Right lobe of liver (tissue), 6 donors: Measurements from ENCODE around the gene PKN3. TPM values are rescaled to one million over a fixed set of nuclear protein-coding genes. Genes with fewer than 3 reads are reported as not detected.

Experiments
- ATAC-seq, 4 donors: fragments of 200-7000 bp; cut with Tn5 transposase; one replicate each; pipeline ENCODE4 v1.9.1; 2020; ENCODE audit warnings: mild to moderate bottlenecking in 4 of 4, moderate library complexity in 4 of 4
- DNase-seq, 3 donors: peaks; one replicate each; pipeline ENCODE4 v3.0.0-alpha.2; 2020
- H3K27ac ChIP-seq, 3 donors: fragments of 200-600 bp; one replicate each; pipeline ENCODE4 v1.8.0; 2022
- H3K27me3 ChIP-seq, 2 donors: fragments of 200-600 bp; one replicate each; pipeline ENCODE4 v1.8.0; 2022
- H3K36me3 ChIP-seq, 4 donors: fragments of 200-600 bp; sonication (generic) in 1 of 4; one replicate each; pipeline versions ENCODE4 v1.5.1 to v1.8.0; 2017 to 2022; ENCODE audit warnings: control low read depth in 1 of 4
- H3K4me1 ChIP-seq, 4 donors: fragments of 200-600 bp; sonication (generic) in 1 of 4; one replicate each; pipeline versions ENCODE4 v1.5.1 to v1.8.0; 2017 to 2022; ENCODE audit warnings: control low read depth in 1 of 4
- H3K4me3 ChIP-seq, 3 donors: fragments of 200-600 bp; one replicate each; pipeline ENCODE4 v1.8.0; 2022
- H3K9me3 ChIP-seq, 4 donors: fragments of 200-600 bp; sonication (generic) in 1 of 4; one replicate each; pipeline versions ENCODE4 v1.5.1 to v1.8.0; 2017 to 2022; ENCODE audit warnings: control low read depth in 1 of 4
- CTCF ChIP-seq, 4 donors: fragments of 200-600 bp in 3 of 4; fragments of 450-650 bp in 1 of 4; IDR thresholded peaks; one replicate each; pipeline versions ENCODE4 v1.5.1 to v1.8.0; 2016 to 2022; ENCODE audit warnings: antibody characterized with exemption in 4 of 4, mild to moderate bottlenecking in 2 of 4
- POLR2A ChIP-seq: fragments of 450-650 bp; IDR thresholded peaks from one replicate; pipeline ENCODE4 v1.6.1; 2017; ENCODE audit warnings: antibody characterized with exemption, mild to moderate bottlenecking
- WGBS: methylation state at CpG from one replicate; pipeline ENCODE4 v1.1.6; 2018; ENCODE audit warnings: low coverage, low lambda C conversion rate; ENCODE audit not compliant: insufficient coverage; ENCODE audit errors: missing lambda C conversion rate; 5-methylcytosine and 5-hydroxymethylcytosine counted together
- intact Hi-C, 2 donors: fragments of 100-400 bp; cut with DNase I; formaldehyde crosslinking; loops; one replicate each; pipeline versions ENCODE4 v1.11.2 to v1.14.1; 2022
- total RNA-seq, 6 experiments: library from RNA; depleted of rRNA in 2 of 6; stranded (reverse); fragments of >200 nt in 2 of 6; fragmentation: NEBNext Ultra II Directional in 3 of 6; extraction: Animal tissue kit (Norgen Biotek cat#: 25700) in 3 of 6; gene quantifications; one replicate each; pipeline versions ENCODE4 v1.1.0 to v1.2.4, GENCODE V29; 2016 to 2023
- donor health status: DM: no; HTN: yes; CAD: no.
- donor health status: DM: no; HTN: no; CAD: no.
- donor health status: DM: no; HTN: no; CAD: no.
- donor health status: DM: no; HTN: yes; CAD: no.
- donor health status: DM: no; HTN: yes; CAD: no.

PKN3 gene
- total RNA-seq, 6 experiments from 2014 or later = 0.81 to 4.9 (median 2.4) TPM

GRCh38 chr9:128705051-128705965, 3.0 kb downstream of the PKN3 start:
- Histone ChIP-seq H3K4me3 (no peak overlapping the region), H3K27me3 (no peaks in the 10 kb centered on the region), H3K9me3 (no peaks in the 10 kb centered on the region), H3K36me3 (no peaks in the 10 kb centered on the region), H3K4me1 (no peaks in the 10 kb centered on the region), H3K27ac (no peak overlapping the region)
- no peak for ATAC-seq
- peak; percentile 15 to 52 (median 45) for DNase-seq
- intact Hi-C loops = no loop called here
- TF ChIP-seq CTCF (IDR thresholded peaks at IDR 0.05) = no peak
- TF ChIP-seq POLR2A = no peak
- WGBS = 96% methylated on average over 4 of the region's 36 CpGs

- peak; percentile 2 to 21 (median 17) for DNase-seq
- TF ChIP-seq CTCF (IDR thresholded peaks at IDR 0.05) (no peak), POLR2A (no peak)
- intact Hi-C loops = no loop called here
Measured at GRCh38 chr9:128706045-128706444, 3.7 kb downstream of the PKN3 start.

GRCh38 chr9:128706671-128707381, 4.5 kb downstream of the PKN3 start:
- Histone ChIP-seq H3K4me3 (no peak overlapping the region), H3K27me3 (no peaks in the 10 kb centered on the region), H3K36me3 (no peaks in the 10 kb centered on the region), H3K4me1 (no peaks in the 10 kb centered on the region), H3K27ac (no peak overlapping the region), H3K9me3 (no peaks in the 10 kb centered on the region)
- intact Hi-C loops = no loop called here
- DNase-seq = peak; percentile 19 to 49 (median 48)
- WGBS = 85% methylated on average over 4 of the region's 23 CpGs
- ATAC-seq = no peak
- no peak for TF ChIP-seq CTCF (IDR thresholded peaks at IDR 0.05)
- TF ChIP-seq POLR2A = no peak

More at GRCh38 chr9:128706045-128706444, 3.7 kb downstream of the PKN3 start:
- H3K9me3 ChIP-seq = no peaks in the 10 kb centered on the region
- no peaks in the 10 kb centered on the region for H3K36me3 ChIP-seq
- no peaks in the 10 kb centered on the region for H3K4me1 ChIP-seq
- no peak overlapping the region for H3K27ac ChIP-seq
- no peak overlapping the region for H3K4me3 ChIP-seq
- H3K27me3 ChIP-seq = no peaks in the 10 kb centered on the region
- WGBS = no CpG with 5 or more reads among the region's 1 CpG
- no peak for ATAC-seq

GRCh38 chr9:128707446-128707845, 5.1 kb downstream of the PKN3 start:
- ATAC-seq = no peak
- Histone ChIP-seq H3K27me3 (no peaks in the 10 kb centered on the region), H3K36me3 (no peaks in the 10 kb centered on the region), H3K27ac (no peak overlapping the region), H3K4me3 (no peak overlapping the region), H3K9me3 (no peaks in the 10 kb centered on the region), H3K4me1 (no peaks in the 10 kb centered on the region)
- WGBS = 94% methylated on average over 3 of the region's 8 CpGs
- intact Hi-C loops = no loop called here
- DNase-seq = peak in 2 of 3 donors; percentile 1 to 11
- no peak for TF ChIP-seq POLR2A
- no peak for TF ChIP-seq CTCF (IDR thresholded peaks at IDR 0.05)
